Limb (tissue), 2 donors: ENCODE measurements around the gene FBXL16.
"Not testable (repeated sequence)": the region's sequence is repeated elsewhere in the genome, so short reads cannot be mapped to it uniquely, and the experiment has no call there.

Experiments used
- DNase-seq, 2 donors: peaks; one replicate each; pipeline ENCODE4 v3.0.0-alpha.2; 2016; ENCODE audit errors: extremely low spot score in 2 of 2

Gene FBXL16

DNA sequence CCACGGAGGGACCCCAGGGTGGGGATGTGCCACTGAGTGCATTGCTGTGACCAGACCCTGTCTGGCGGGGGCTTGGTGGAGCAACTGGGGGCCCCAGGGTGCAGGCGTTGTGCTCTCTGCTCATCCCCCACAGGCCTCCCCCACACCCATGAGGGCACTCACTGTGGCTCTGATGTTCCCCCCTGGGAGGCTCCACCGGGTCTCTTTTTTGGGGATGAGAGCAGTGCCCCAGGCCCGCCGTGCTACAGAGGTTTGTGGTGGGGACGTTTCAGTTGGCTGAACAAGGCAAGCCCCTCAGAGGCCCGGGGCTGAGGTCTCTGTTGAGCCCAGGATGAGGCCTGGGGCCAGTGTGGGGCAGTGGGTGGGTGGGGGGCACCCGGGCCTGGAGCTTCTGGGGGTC is 18.1 kb upstream of the FBXL16 start:
- DNase-seq, result no peak

DNA sequence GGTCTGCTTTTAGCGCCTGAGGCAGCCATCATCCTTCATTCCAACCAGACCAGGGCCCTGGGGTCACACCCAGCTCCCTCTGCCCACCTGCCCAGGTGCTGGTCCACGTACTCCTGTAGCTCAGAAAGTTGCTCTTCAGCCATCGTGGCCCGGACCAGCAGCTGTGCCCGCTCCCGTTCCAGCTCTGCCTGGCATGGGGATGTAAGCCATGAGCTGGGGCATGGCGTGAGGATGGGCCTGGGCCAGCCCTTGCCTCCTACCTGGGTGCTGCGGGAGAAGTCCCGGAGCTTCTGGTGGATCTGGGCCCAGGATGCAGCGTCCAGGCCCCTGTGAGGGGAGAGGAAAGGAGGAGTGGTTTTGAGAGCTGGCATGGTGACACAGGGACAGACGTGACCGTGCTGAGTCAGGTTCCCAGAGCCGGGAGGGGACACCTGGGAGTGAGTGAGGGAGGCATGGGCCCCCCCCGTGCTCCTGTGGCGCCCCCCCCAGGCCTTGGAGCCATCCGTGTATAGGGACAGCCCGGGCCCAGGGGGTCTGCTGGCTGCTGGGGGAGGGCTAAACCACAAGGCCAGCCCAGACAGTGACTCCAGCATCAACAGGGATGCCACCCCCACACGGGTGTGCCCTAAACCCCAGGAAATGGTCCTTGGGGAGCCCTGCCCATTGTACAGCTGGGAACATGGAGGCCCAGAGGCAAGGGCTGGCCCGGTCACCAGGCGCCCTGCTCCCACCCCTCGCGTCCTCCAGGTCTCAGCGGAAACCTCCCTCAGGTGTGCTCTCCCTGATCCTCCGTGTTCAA is 17.4 kb upstream of the FBXL16 start:
- no peak for DNase-seq

DNA sequence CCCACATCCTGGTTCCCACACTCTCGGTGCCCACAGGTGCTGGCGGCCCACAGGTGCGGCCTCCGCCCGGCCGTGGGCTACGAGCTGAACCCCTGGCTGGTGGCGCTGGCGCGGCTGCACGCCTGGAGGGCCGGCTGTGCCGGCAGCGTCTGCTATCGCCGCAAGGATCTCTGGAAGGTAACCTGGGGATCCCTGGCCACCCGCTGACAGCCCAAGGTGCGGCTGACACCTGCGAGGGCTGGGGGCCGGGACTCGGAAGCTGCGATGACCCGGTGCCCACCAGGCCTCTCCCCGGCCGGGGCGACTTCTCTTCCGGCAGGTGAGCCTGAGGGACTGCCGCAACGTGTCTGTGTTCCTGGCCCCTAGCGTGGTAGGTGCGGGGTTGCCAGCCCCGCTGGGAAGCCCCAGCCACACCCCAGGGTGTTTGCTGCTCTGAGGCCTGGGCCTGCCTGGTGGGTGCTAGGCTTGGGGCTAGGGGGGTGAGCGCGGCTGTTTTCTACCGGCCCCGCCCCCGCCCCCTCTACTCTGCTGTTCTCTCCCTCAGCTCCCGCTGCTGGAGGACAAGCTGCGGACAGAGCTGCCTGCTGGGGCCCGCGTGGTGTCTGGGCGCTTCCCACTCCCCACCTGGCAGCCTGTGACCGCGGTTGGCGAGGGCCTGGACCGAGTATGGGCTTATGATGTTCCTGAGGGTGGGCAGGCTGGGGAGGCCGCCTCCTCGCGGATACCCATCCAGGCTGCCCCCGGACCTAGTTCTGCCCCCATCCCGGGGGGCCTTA is 16.4 kb upstream of the FBXL16 start:
- DNase-seq, result no peak

DNA sequence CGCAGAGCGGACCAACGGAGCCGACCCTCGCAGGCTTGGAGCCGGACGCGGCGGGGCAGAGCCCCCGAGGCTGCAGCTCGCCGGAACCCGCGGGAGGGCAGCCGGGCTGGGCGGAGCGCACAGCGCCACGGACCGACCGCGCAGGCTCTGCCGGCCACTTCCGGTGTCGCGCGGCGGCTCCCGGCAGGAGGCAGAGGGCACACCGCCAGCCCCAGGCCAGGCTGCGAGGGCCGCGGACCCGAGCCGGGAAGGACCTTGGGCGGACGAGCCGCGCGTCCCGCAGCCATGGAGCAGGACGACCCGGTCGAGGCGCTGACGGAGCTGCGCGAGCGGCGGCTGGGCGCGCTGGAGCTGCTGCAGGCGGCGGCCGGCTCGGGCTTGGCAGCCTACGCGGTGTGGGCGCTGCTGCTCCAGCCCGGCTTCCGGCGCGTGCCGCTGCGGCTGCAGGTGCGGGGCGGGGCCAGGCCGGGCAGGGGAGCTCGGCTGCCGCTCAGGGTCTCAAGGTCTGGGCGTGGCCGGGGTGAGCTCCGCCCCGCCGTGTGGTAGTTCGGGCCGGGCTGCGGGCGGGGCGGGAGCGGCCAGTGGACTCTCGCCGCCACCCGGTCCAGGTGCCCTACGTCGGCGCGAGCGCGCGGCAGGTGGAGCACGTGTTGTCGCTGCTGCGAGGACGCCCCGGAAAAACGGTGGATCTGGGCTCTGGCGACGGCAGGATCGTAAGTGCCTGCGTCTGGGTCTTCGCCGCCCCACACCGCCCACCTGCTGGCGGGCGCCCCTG is 15.6 kb upstream of the FBXL16 start, which contains the start of gene ANTKMT:
ANTKMT (plus strand) TSS at position 157 of the 775 bp plus-strand sequence; CDS start at position 286, 129 bp downstream.
- peak; percentile 64 to 89 for DNase-seq

DNA sequence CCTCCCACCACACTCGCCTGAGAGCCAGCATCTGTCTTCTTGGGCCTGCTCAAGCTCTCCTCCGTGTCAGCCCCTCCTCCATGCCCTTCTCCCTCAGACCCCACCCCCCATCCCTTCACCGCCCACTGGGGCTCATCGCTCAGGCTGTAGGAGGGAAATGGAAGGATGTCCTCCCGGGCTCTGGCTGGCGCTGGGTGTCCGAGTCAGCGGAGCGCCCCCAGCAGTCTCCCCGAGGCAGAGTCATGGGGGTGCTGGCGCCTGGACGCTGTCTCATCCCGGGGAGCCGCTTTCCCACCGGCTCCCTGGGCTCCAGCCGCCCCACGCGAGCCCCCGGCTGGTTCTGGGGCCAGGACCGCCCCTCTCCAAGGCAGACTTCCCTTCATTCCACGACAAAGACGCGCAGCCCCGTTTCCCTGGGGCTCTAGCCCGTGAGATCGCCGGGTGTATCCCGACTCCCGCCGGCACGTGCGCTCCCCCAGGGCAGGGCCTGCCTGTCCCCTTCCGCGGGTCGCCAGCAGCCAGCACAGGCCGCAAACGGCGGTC is 14.9 kb upstream of the FBXL16 start:
- DNase-seq, result peak in 1 of 2 donors; percentile 81

DNA sequence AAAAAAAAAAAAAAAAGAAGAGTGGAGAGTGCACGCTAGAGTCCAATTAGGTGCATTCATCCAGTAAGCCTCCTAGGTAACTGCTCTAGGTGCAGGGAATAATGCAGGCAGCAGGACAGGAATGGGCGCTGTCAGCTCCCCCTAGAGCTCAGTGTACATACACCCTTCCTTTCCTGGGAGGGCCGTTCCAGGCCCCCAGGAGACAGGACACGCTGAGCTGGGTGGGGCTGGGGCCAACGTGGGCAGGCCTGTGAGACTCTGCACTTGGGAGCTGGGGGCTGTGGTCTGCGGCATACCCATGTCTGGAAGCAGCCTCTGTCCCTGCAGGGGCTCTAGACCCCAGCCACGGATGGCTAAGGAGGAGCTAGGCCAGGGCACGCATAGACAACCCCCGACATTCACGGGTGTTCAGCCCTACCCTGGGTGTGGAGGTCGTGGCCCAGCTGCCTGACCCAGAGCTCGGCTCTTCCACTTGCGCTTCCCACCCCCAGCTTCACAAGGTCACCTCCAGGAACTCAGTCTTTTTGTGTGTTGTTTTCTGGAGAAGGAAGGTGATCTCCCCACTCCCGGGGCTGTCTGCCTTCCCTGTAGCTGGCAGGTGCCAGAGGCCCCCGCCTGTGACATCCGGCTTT is 14.3 kb upstream of the FBXL16 start:
- DNase-seq, result no peak

DNA sequence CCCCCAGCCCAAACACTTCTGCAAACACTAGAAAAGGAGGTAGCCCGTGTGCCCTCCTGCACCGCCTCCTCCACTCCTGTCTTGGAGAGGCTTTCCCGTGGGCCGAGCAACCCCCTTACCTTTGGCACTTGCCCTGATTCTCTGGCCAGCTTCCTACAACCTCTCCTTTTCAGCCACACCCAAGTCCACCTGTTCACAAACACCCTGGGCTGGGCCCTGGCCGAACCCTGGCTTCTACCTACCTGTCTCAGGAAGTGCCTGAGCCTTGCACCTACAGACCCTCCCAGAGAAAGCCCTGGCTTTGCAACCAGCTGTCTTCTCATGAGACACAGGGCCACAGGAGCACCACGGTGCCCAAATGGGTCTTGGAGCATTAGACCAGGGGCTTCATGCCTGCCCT is 13.3 kb upstream of the FBXL16 start:
- DNase-seq, result no peak

DNA sequence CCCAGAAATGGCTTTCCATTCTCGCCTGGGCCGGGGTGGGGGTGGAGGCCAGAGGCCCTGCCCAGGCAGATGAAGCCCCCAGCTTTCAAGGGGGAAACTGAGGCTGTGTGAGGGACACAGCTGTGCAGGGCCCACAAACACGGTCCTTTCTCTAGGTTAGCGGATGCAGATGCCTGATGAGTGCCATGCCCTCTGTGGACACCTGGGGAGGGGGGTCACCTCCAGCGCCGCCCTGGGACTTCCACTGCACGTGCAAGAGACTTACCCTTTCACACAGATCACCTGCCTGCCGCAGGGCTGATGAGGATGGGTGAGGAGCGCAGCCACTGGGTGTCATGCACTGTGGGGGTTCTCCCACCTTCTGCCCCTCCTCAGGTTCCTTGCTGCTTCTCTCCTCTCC is 12.8 kb upstream of the FBXL16 start:
- DNase-seq, result no peak

DNA sequence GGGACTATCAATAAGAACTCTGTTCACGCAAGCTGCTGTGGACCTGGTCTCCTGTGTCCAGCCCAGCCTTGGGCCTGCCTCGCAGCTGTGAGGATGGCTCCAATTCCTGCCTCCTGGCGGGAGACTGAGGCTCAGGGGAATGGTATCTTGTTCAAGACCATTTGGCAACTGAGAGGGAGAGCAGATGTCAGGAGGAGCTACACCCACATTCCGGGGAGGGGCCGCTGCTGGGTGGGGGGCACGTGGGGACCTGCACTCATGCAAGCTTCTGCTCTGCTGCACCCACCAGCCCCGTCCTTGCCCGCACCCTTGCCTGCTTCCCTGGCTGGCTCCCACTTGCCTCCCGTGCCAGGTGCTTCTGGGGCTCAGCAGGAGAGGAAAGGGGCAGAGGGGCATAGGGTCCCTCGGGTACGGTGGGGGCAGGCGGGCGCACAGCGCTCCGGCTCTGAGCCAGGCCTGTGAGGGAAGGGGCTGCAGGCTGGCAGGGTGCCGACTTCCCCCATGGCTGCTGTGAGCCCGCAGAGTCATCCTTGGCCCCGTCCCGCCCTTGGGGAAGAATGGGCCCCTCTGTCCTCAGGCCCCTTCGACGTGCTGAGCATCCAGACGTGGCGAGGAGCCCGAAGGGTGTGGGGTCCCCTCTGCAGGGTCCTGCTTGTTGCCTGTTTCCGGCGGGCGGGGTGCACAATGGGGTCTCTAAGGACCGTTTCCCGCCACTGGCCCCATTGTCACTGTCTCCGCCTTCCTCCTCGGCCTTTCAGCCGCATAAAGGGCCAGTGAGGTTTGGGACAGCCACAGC is 12.0 kb upstream of the FBXL16 start:
- peak in 1 of 2 donors; percentile 68 for DNase-seq

DNA sequence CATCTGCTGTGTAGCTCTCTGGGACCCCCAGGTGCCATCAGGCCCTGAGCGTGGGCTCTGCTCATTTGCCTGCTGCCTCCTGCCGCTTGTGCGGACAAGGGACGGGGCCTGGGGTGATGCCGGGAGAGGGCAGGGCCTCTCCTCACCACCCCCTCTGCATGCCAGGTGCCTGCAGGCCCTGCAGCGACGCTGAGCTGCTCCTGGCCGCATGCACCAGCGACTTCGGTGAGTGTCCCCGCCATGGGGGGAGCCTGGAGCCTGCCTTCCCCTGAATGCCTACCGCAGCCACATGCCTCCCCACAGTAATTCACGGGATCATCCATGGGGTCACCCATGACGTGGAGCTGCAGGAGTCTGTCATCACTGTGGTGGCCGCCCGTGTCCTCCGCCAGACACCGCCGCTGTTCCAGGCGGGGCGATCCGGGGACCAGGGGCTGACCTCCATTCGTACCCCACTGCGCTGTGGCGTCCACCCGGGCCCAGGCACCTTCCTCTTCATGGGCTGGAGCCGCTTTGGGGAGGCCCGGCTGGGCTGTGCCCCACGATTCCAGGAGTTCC is 11.2 kb upstream of the FBXL16 start:
- no peak for DNase-seq

DNA sequence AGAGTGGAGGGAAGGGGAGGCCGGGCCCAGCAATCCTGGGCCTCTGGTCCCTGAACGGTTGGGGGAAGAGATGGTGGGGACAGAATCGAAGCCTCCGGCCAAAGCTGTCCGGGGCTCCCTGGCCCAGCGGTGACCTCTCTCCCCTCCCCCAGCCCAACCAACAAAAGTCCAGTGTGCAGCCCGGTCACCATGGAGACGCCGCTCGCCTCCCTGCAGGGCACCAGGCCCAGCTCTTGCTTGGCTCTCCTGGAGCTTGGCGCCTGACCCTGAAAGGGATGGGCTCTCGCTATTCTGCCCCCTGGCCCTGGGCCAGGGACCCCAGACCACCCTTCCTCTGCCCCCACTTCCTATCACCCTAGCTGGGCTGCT is 10.6 kb upstream of the FBXL16 start:
- DNase-seq, result peak in 1 of 2 donors; percentile 71

DNA sequence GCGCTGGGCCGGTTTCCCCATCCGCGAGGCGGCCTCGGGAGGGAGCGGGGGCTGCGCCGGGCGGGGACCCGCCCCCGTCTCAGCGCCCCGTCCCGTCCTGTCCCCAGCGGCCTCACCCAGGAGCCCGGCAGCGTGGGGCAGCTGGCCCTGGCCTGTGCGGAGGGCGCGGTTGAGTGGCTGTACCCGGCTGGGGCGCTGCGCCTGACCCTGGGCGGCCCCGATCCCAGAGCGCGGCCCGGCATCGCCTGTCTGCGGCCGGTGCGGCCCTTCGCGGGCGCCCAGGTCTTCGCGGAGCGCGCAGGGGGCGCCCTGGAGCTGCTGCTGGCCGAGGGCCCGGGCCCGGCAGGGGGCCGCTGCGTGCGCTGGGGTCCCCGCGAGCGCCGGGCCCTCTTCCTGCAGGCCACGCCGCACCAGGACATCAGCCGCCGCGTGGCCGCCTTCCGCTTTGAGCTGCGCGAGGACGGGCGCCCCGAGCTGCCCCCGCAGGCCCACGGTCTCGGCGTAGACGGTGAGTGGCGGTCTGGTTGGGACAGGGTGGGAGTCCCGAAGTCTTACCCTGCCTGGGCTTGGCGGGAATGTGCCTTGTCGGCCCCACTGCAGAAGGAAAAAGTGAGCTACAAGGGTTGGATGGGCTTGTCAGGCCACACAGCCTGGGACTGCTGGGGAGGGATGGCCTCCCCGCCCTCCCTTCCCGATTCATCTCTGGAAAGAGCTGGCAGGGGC is 10.0 kb upstream of the FBXL16 start:
- no peak for DNase-seq

DNA sequence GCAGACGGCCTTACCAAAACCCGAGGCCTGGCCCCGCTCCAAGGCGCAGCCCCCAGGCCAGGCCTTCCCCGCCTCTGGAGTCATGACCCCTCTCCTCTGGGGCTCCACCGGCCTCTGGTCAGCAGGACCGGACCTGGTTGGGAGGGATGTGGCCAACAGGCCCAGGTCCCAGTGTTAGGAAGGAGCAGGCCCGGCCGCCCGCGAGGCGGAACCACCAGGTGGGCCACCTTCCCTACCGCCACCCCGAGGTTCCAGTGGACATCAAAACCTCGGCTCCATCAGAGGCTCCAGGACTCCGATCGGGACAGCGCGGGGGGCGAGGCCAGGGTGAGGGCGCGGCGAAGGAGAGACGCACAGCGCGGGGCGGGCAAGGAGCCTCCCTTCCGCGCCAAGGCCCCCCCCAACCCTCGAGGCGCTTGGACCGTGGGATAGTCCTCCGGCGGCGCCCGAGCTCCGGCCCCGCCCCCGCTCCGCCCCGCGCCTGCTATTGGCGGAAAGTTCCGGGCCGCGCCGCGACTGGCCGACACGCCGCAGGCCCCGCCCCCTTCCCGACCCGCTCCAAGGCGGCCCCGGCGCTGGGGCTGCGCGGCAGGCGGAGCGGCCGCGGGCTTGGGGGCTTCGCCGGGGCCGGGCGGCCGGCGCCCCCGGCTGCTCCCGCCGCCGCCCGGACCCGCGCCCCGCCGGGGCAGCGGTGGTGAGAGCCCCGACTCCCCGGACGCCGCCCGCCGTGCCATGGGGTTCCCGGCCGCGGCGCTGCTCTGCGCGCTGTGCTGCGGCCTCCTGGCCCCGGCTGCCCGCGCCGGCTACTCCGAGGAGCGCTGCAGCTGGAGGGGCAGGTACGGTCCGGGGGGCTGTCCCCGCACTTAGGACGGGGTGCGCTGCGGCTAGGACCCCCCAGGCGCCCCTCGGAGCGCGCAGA is 9.2 kb upstream of the FBXL16 start, which contains the start of gene METRN:
METRN (plus strand) TSS at position 561 of the 919 bp plus-strand sequence; CDS start at position 733, 172 bp downstream.
- DNase-seq, result peak; percentile 91 to 94

DNA sequence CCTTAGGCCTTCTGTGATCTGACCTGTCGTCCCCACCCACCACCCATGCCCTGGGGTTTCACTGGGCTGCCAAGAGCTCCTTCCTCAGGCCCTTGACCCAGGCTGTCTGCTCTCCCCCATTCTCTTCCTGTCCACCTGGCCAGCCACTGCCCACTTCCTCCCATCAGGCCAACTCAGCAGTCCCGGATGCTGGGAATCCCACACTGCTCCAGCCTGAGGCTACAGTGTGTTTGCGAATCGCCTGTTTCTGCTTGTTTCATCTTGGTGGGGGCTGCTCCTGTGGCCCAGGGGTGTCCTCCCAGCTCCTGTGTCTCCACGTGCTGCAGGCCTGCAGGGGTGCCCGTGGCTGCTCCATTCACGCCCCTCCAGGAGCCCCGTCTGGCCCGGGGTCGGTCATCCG is 8.5 kb upstream of the FBXL16 start:
- DNase-seq, result no peak

DNA sequence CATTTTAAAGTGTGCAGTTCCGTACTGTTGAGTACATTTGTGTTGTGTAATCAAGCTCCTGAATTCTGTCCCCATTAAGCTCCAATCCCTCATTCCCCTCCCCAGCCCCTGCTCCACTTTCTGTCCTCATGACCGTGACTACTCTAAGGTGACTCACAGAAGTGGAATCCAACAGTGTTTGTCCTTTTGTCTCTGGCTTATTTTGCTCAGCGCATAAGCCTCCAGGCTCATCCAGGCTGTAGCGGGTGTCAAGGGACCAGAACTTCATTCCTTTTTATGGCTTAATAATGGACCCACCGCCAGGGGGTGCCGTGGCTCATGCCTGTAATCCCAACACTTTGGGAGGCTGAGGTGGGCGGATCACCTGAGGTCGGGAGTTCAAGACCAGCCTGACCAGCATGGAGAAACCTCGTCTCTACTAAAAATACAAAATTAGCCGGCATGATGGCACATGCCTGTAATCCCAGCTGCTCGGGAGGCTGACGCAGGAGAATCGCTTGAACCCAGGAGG is 7.2 kb upstream of the FBXL16 start:
- not testable (repeated sequence) for DNase-seq

DNA sequence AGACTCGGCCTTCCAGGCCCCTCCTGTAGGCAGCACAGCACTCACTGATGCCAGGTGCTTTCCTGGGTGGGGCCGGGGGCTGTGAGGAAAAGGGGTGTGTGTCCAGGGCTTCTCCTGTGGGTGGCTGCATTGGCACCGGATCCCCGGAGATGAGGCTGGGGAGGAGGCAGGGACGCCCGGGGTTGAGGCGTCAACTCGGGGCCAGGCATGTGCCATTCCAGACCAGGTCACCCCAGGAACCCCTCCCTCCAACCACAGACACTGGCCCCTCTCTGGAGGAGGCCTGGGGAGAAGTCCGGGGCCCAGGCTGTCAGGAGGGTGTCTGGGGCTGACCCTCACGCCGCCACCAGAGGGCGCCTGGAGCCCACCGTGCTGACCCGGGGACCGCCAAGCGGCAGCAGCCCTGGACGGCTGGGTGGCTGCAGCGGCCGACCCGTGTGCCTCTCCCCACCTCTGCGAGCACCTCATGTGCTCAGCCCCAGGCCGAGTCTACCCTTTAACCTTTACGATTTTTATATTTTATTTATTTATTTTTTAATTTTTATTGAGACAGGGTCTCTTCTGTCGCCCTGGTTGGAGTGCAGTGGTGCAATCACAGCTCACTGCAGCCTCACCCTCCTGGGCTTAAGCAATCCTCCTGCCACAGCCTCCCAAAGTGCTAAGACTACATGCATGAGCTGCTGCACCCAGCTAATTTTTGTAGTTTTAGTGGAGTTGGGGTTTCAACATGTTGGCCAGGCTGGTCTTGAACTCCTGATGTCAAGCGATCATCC is 6.1 kb upstream of the FBXL16 start:
- DNase-seq, result peak; percentile 50 to 85

DNA sequence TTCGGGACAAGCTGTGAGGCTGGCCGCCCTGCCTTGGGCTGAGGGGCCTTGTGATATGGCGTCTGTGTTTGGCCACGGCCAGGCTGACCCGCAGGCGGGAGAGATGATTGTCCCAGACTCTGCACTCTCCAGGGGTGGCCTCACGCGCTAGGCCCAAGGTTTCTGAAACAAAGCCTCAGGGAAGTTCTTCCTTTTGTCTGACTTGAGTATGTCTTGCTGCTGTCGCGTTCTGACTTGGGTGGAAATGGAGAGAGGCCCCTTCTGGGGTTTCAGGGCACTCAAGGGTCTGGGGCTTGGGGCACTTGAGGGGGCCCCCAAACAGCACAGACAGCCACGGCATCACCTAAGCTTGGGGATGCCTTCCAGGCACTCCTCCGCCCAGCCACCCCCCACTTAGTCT is 5.5 kb upstream of the FBXL16 start:
- no peak for DNase-seq
